Breast epithelium (tissue), 4 donors: ENCODE data around the gene MYO9B. TPM values are rescaled to one million over a fixed set of nuclear protein-coding genes. Genes with fewer than 3 reads are reported as not detected.

Experiments
- DNase-seq, 2 donors: peaks; one replicate each; pipeline ENCODE4 v3.0.0-alpha.2; 2019; ENCODE audit warnings: low spot score in 2 of 2
- H3K27ac ChIP-seq, 2 donors: fragments of 200-600 bp; sonication (generic) in 1 of 2; one replicate each; pipeline ENCODE4 v1.5.1; 2016 to 2019; ENCODE audit warnings: mild to moderate bottlenecking in 1 of 2
- H3K27me3 ChIP-seq, 2 donors: fragments of 200-600 bp; sonication (generic) in 1 of 2; one replicate each; pipeline versions ENCODE4 v1.5.1 to v1.6.0; 2017 to 2019; ENCODE audit warnings: control low read depth in 1 of 2, mild to moderate bottlenecking in 1 of 2
- H3K36me3 ChIP-seq: fragments of 200-600 bp; one replicate; pipeline ENCODE4 v1.5.1; 2019
- H3K4me1 ChIP-seq, 2 donors: fragments of 200-600 bp; sonication (generic); one replicate each; pipeline ENCODE4 v1.5.1; 2016 to 2019; ENCODE audit warnings: control low read depth in 1 of 2
- H3K4me3 ChIP-seq, 3 donors: fragments of 200-600 bp; sonication (generic); 1 replicate in 2 of 3; 2 replicates in 1 of 3; pipeline ENCODE4 v1.5.1; 2016 to 2019; ENCODE audit warnings: mild to moderate bottlenecking in 3 of 3, moderate library complexity in 2 of 3
- H3K9me3 ChIP-seq, 2 donors: fragments of 200-600 bp; sonication (generic) in 1 of 2; one replicate each; pipeline ENCODE4 v1.5.1; 2016 to 2019; ENCODE audit warnings: control low read depth in 1 of 2
- POLR2A ChIP-seq: fragments of 450-650 bp; IDR thresholded peaks from one replicate; pipeline ENCODE4 v1.6.1; 2016; ENCODE audit warnings: antibody characterized with exemption, mild to moderate bottlenecking, moderate library complexity
- POLR2AphosphoS5 ChIP-seq, 3 donors: sonication (generic); formaldehyde crosslinking; IDR thresholded peaks; one replicate each; pipeline ENCODE4 v1.6.1; 2017; ENCODE audit warnings: antibody characterized with exemption in 3 of 3
- intact Hi-C: fragments of 100-400 bp; cut with DNase I; formaldehyde crosslinking; loops from one replicate; pipeline ENCODE4 v1.15.1; 2023; ENCODE audit warnings: low total_unique reads
- total RNA-seq, 3 donors: library from RNA; depleted of rRNA; stranded (reverse); fragments of >200 nt; gene quantifications; one replicate each; pipeline ENCODE4 v1.1.0, GENCODE V29; 2016
- TF ChIP-seq, protein P1 (sequence below), 3 donors: fragments of 450-650 bp; IDR thresholded peaks; one replicate each; pipeline ENCODE4 v1.5.1; 2016 to 2017; ENCODE audit warnings: antibody characterized with exemption in 3 of 3, mild to moderate bottlenecking in 3 of 3, moderate library complexity in 3 of 3

Gene MYO9B
- total RNA-seq, 3 donors from 2014 or later, result 76.0 to 79.5 (median 77.4) TPM

- H3K4me3 ChIP-seq, result no peak overlapping the region
- H3K27me3 ChIP-seq, result no peaks in the 10 kb centered on the region
- no peak overlapping the region for H3K27ac ChIP-seq
- no peak for DNase-seq
- intact Hi-C loops, result no loop called here
- TF ChIP-seq, protein P1, sequence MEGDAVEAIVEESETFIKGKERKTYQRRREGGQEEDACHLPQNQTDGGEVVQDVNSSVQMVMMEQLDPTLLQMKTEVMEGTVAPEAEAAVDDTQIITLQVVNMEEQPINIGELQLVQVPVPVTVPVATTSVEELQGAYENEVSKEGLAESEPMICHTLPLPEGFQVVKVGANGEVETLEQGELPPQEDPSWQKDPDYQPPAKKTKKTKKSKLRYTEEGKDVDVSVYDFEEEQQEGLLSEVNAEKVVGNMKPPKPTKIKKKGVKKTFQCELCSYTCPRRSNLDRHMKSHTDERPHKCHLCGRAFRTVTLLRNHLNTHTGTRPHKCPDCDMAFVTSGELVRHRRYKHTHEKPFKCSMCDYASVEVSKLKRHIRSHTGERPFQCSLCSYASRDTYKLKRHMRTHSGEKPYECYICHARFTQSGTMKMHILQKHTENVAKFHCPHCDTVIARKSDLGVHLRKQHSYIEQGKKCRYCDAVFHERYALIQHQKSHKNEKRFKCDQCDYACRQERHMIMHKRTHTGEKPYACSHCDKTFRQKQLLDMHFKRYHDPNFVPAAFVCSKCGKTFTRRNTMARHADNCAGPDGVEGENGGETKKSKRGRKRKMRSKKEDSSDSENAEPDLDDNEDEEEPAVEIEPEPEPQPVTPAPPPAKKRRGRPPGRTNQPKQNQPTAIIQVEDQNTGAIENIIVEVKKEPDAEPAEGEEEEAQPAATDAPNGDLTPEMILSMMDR (IDR thresholded peaks at IDR 0.05), result no peak
- TF ChIP-seq POLR2A (no peak), POLR2AphosphoS5 (IDR thresholded peaks at IDR 0.05) (no peak)
- H3K4me1 ChIP-seq, result no peaks in the 10 kb centered on the region
- H3K36me3 ChIP-seq, result peaks cover 14% of the 10 kb centered on the region
- no peaks in the 10 kb centered on the region for H3K9me3 ChIP-seq
Measured at GRCh38 chr19:17196610-17197009, 121.0 kb downstream of the MYO9B start.

- intact Hi-C loops, result no loop called here
- no peaks in the 10 kb centered on the region for H3K27me3 ChIP-seq
- TF ChIP-seq, protein P1 (IDR thresholded peaks at IDR 0.05), result no peak
- TF ChIP-seq POLR2A, result no peak
- no peak for TF ChIP-seq POLR2AphosphoS5 (IDR thresholded peaks at IDR 0.05)
- H3K4me1 ChIP-seq, result no peaks in the 10 kb centered on the region
- no peak overlapping the region for H3K27ac ChIP-seq
- DNase-seq, result no peak
- no peaks in the 10 kb centered on the region for H3K9me3 ChIP-seq
- H3K36me3 ChIP-seq, result peaks cover 14% of the 10 kb centered on the region
- no peak overlapping the region for H3K4me3 ChIP-seq
Measured at GRCh38 chr19:17197666-17198065, 122.1 kb downstream of the MYO9B start.

DNA sequence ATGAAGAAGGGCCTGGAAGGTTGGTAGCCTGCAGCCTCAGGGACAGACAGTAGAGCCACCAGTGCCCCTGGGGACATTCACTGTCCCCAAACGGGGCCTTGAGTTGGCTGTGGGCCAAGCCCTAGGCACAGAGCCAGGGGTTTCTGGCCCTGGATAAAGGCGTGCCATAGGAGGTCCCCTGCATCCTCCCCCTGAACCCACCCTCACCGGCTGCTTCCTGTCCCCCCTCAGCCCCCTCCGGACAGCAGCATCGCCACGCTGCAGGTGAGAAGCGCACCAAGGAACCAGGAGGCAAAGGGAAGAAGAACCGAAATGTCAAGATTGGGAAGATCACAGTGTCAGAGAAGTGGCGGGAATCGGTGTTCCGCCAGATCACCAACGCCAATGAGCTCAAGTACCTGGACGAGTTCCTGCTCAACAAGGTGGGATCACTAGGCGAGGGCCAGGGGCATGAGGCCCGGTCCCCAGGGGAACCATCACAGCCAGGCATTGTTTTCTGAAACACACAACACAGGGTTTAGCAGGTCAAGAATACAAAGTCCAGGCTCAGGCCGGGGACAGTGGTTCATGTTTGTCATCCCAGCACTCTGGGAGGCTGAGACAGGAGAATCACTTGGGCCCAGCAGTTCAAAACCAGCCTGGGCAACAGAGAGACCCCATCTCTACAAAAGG, 125.0 kb downstream of the MYO9B start:
- H3K4me3 ChIP-seq, result no peak overlapping the region
- intact Hi-C loops, result no loop called here
- TF ChIP-seq, protein P1 (IDR thresholded peaks at IDR 0.05), result no peak
- TF ChIP-seq POLR2AphosphoS5 (IDR thresholded peaks at IDR 0.05), result no peak
- TF ChIP-seq POLR2A, result no peak
- H3K27ac ChIP-seq, result no peak overlapping the region
- no peak for DNase-seq
- H3K9me3 ChIP-seq, result no peaks in the 10 kb centered on the region
- H3K27me3 ChIP-seq, result no peaks in the 10 kb centered on the region
- H3K36me3 ChIP-seq, result peaks cover 2% of the 10 kb centered on the region
- no peaks in the 10 kb centered on the region for H3K4me1 ChIP-seq

- no peaks in the 10 kb centered on the region for H3K27me3 ChIP-seq
- no peak for DNase-seq
- intact Hi-C loops, result no loop called here
- TF ChIP-seq POLR2A (no peak), POLR2AphosphoS5 (IDR thresholded peaks at IDR 0.05) (no peak)
- TF ChIP-seq, protein P1 (IDR thresholded peaks at IDR 0.05), result no peak
- H3K27ac ChIP-seq, result no peak overlapping the region
- no peak overlapping the region for H3K4me3 ChIP-seq
- no peaks in the 10 kb centered on the region for H3K9me3 ChIP-seq
- H3K36me3 ChIP-seq, result no peaks in the 10 kb centered on the region
- H3K4me1 ChIP-seq, result no peaks in the 10 kb centered on the region
Measured at GRCh38 chr19:17202249-17202648, 126.7 kb downstream of the MYO9B start.

- DNase-seq, result no peak
- no peaks in the 10 kb centered on the region for H3K36me3 ChIP-seq
- intact Hi-C loops, result no loop called here
Measured at GRCh38 chr19:17202713-17203112, 127.1 kb downstream of the MYO9B start.

More at GRCh38 chr19:17202713-17203112, 127.1 kb downstream of the MYO9B start:
- no peak overlapping the region for H3K27ac ChIP-seq
- no peak for TF ChIP-seq POLR2A
- no peak for TF ChIP-seq POLR2AphosphoS5 (IDR thresholded peaks at IDR 0.05)
- TF ChIP-seq, protein P1 (IDR thresholded peaks at IDR 0.05), result no peak
- H3K27me3 ChIP-seq, result no peaks in the 10 kb centered on the region
- H3K4me3 ChIP-seq, result no peak overlapping the region
- H3K4me1 ChIP-seq, result no peaks in the 10 kb centered on the region
- H3K9me3 ChIP-seq, result no peaks in the 10 kb centered on the region
